HCT116 (cell line): Measurements from ENCODE around the gene PEX19. TPM values are rescaled to one million over a fixed set of nuclear protein-coding genes. Genes with fewer than 3 reads are reported as not detected.

Experiments used
- ATAC-seq: fragments of 200-7000 bp; cut with Tn5 transposase; 2 replicates; pipeline ENCODE4 v1.9.1; 2020; ENCODE audit warnings: mild to moderate bottlenecking, moderate library complexity
- BruUV-seq: library from RNA; stranded (reverse); fragments of 400-500 nt; replicated peaks from 2 replicates; lab custom pipeline; 2021; lab: Mats Ljungman, UMichigan
- CTCF ChIA-PET: fragments of 300-600 bp; sonication (Branson Sonifier 250); formaldehyde crosslinking; loops from one replicate; lab custom pipeline; 2021; ENCODE audit warnings: antibody characterized with exemption; lab: Charles Lee
- POLR2A ChIA-PET: fragments of 300-600, 350-600 bp; sonication (Branson Sonifier 250); formaldehyde crosslinking; loops from one replicate; lab custom pipeline; 2021; ENCODE audit warnings: antibody characterized with exemption; lab: Charles Lee
- RAD21 ChIA-PET, 2 experiments: fragments of 300-600 bp; sonication (Branson Sonifier 250); formaldehyde crosslinking; loops; one replicate each; lab custom pipeline; 2023; ENCODE audit warnings: low total read pairs in 2 of 2; ENCODE audit not compliant: uncharacterized antibody in 2 of 2, unreplicated experiment in 2 of 2, low non-redundant PET in 1 of 2; lab: Charles Lee
- DNase-seq: peaks from one replicate; pipeline ENCODE4 v3.0.0-alpha.2; 2010; ENCODE audit warnings: low read depth, low spot score
- H2AFZ ChIP-seq: fragments of 200-600 bp; shearing (Covaris generic), sonication (generic); 2 replicates; pipeline ENCODE4 v1.6.1; 2017; ENCODE audit warnings: low read depth, mixed run types, mixed read lengths, antibody characterized with exemption, low read length; ENCODE audit not compliant: poor library complexity, severe bottlenecking
- H3K27ac ChIP-seq: 2 replicates; pipeline ENCODE4 v1.5.1; 2012; ENCODE audit warnings: low read depth, low read length
- H3K27me3 ChIP-seq: fragments of 200-600 bp; sonication (generic); 2 replicates; pipeline ENCODE4 v1.6.1; 2016; ENCODE audit warnings: mixed run types, low read length, mixed read lengths; ENCODE audit not compliant: insufficient read depth
- H3K36me3 ChIP-seq, 2 experiments: fragments of 200-500 bp in 1 of 2; fragments of 200-600 bp in 1 of 2; sonication (Bioruptor generic) in 1 of 2; sonication (generic) in 1 of 2; 2 replicates each; pipeline versions ENCODE4 v1.5.1 to v1.6.1; 2014 to 2016; ENCODE audit warnings: low read length in 2 of 2, inconsistent platforms in 1 of 2, mixed read lengths in 1 of 2, mixed run types in 1 of 2; ENCODE audit not compliant: insufficient read depth in 2 of 2, control insufficient read depth in 1 of 2
- H3K4me1 ChIP-seq, 2 experiments: fragments of 200-600 bp in 1 of 2; sonication (generic) in 1 of 2; 2 replicates each; pipeline versions ENCODE4 v1.5.1 to v1.6.1; 2012 to 2017; ENCODE audit warnings: low read length in 2 of 2, inconsistent platforms in 1 of 2, mild to moderate bottlenecking in 1 of 2, mixed read lengths in 1 of 2, mixed run types in 1 of 2, moderate library complexity in 1 of 2; ENCODE audit not compliant: insufficient read depth in 2 of 2, control insufficient read depth in 1 of 2
- H3K4me2 ChIP-seq: fragments of 200-600 bp; sonication (generic); 2 replicates; pipeline ENCODE4 v1.6.1; 2017; ENCODE audit warnings: mixed run types, low read length, mixed read lengths
- H3K4me3 ChIP-seq, 2 experiments: fragments of 200-600 bp in 1 of 2; sonication (generic) in 1 of 2; replicated peaks in 1 of 2; 2 replicates each; pipeline ENCODE4 v1.5.1; 2011 to 2016; ENCODE audit warnings: low read length in 2 of 2, control low read depth in 1 of 2, low read depth in 1 of 2, mild to moderate bottlenecking in 1 of 2, mixed read lengths in 1 of 2, mixed run types in 1 of 2
- H3K79me2 ChIP-seq: fragments of 200-600 bp; sonication (generic); 2 replicates; pipeline ENCODE4 v1.6.1; 2017; ENCODE audit warnings: mild to moderate bottlenecking, mixed run types, low read length, moderate library complexity, mixed read lengths; ENCODE audit not compliant: insufficient read depth
- H3K9ac ChIP-seq: fragments of 200-600 bp; sonication (generic); 2 replicates; pipeline ENCODE4 v1.6.1; 2016; ENCODE audit warnings: low read length, mixed read lengths
- H3K9me2 ChIP-seq: fragments of 200-600 bp; sonication (generic), shearing (Covaris generic); 2 replicates; pipeline ENCODE4 v1.6.1; 2017; ENCODE audit warnings: mixed run types, mild to moderate bottlenecking, moderate library complexity; ENCODE audit not compliant: insufficient read depth
- H3K9me3 ChIP-seq, 2 experiments: fragments of 200-500 bp in 1 of 2; fragments of 200-600 bp in 1 of 2; sonication (Bioruptor generic) in 1 of 2; sonication (generic) in 1 of 2; 2 replicates each; pipeline ENCODE4 v1.6.1; 2014 to 2017; ENCODE audit warnings: low read length in 2 of 2, mixed read lengths in 2 of 2, inconsistent platforms in 1 of 2, low read depth in 1 of 2, mild to moderate bottlenecking in 1 of 2, mixed run types in 1 of 2, moderate library complexity in 1 of 2; ENCODE audit not compliant: control insufficient read depth in 1 of 2, insufficient read depth in 1 of 2
- H4K20me1 ChIP-seq: fragments of 200-600 bp; sonication (generic), shearing (Covaris generic); 2 replicates; pipeline ENCODE4 v1.6.1; 2017; ENCODE audit warnings: mixed run types, mild to moderate bottlenecking, moderate library complexity; ENCODE audit not compliant: insufficient read depth
- ATF3 ChIP-seq: IDR thresholded peaks from 2 replicates; pipeline ENCODE4 v1.6.1; 2012
- CBX3 ChIP-seq: IDR thresholded peaks from 2 replicates; pipeline ENCODE4 v1.6.1; 2012; ENCODE audit warnings: low read depth
- CEBPB ChIP-seq: IDR thresholded peaks from 2 replicates; pipeline ENCODE4 v1.6.1; 2012; ENCODE audit warnings: low read depth
- EGR1 ChIP-seq: IDR thresholded peaks from 2 replicates; pipeline ENCODE4 v1.6.1; 2012; ENCODE audit warnings: low read depth
- ELF1 ChIP-seq: IDR thresholded peaks from 2 replicates; pipeline ENCODE4 v1.6.1; 2012; ENCODE audit warnings: low read depth, borderline replicate concordance
- EZH2phosphoT487 ChIP-seq: fragments of 200-600 bp; IDR thresholded peaks from 2 replicates; pipeline ENCODE4 v1.6.1; 2018; ENCODE audit warnings: antibody characterized with exemption, borderline replicate concordance
- JUND ChIP-seq: IDR thresholded peaks from 2 replicates; pipeline ENCODE4 v1.6.1; 2012
- MAX ChIP-seq: IDR thresholded peaks from 2 replicates; pipeline ENCODE4 v1.6.1; 2012
- POLR2AphosphoS5 ChIP-seq: IDR thresholded peaks from 2 replicates; pipeline ENCODE4 v1.6.1; 2011; ENCODE audit warnings: mild to moderate bottlenecking, low read depth, low read length, moderate library complexity
- RAD21 ChIP-seq: IDR thresholded peaks from 2 replicates; pipeline ENCODE4 v1.6.1; 2012; ENCODE audit warnings: low read depth, mild to moderate bottlenecking
- REST ChIP-seq: IDR thresholded peaks from 2 replicates; pipeline ENCODE4 v1.6.1; 2012; ENCODE audit warnings: low read depth
- SIN3A ChIP-seq: IDR thresholded peaks from 2 replicates; pipeline ENCODE4 v1.6.1; 2012; ENCODE audit warnings: low read depth
- SP1 ChIP-seq: IDR thresholded peaks from 2 replicates; pipeline ENCODE4 v1.6.1; 2012; ENCODE audit warnings: low read depth
- SRF ChIP-seq: IDR thresholded peaks from 2 replicates; pipeline ENCODE4 v1.6.1; 2012; ENCODE audit warnings: low read depth
- TCF7L2 ChIP-seq: IDR thresholded peaks from 2 replicates; pipeline ENCODE4 v1.7.0; 2011; ENCODE audit warnings: borderline replicate concordance, inconsistent platforms; ENCODE audit not compliant: insufficient read depth, insufficient read length; ENCODE audit errors: extremely low read depth
- YY1 ChIP-seq: IDR thresholded peaks from 2 replicates; pipeline ENCODE4 v1.6.1; 2011; ENCODE audit warnings: low read length, low read depth, moderate library complexity, mild to moderate bottlenecking; ENCODE audit not compliant: insufficient replicate concordance; ENCODE audit errors: extremely low read depth
- ZFX ChIP-seq: fragments of 450-650 bp; IDR thresholded peaks from 2 replicates; pipeline ENCODE4 v1.6.1; 2017
- ZNF274 ChIP-seq: fragments of 200-500 bp; sonication (Bioruptor generic); IDR thresholded peaks from 2 replicates; pipeline ENCODE4 v1.6.1; 2014; ENCODE audit warnings: mild to moderate bottlenecking, low read depth, low read length, inconsistent platforms
- intact Hi-C: fragments of 100-400 bp; cut with micrococcal nuclease; formaldehyde crosslinking; loops from 2 replicates; pipeline ENCODE4 v1.10.0; 2022
- total RNA-seq: library from RNA; stranded (reverse); gene quantifications from one replicate; pipeline ENCODE4 v1.2.1, GENCODE V29; 2021; ENCODE audit not compliant: unreplicated experiment
- TF ChIP-seq, protein P1 (sequence below): IDR thresholded peaks from 2 replicates; pipeline ENCODE4 v1.6.1; 2011; ENCODE audit warnings: mild to moderate bottlenecking, low read length, moderate library complexity; ENCODE audit not compliant: insufficient replicate concordance; ENCODE audit errors: extremely low read depth

Gene PEX19
- total RNA-seq, 1 experiment from 2014 or later: 35.9 TPM

DNA sequence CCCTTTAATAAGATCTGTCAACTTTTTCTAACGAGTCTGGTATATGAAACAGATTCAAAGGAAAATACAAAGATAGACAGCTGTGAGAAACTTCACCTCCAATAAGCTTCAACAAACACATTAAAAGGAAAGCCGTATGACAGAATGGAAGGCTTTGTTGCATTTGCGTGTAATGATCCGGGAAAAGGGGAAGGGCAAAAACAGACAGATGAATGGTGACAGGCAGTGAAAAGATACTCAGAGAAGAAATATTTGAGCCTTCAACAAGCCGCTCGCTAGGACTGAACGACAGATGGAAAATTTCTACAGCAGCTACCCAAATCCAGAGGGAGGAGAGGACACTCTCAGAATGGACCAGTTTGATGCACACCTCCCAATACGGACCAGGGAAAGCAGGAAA, 43.3 kb upstream of the PEX19 start:
- H3K9ac ChIP-seq: no peak overlapping the region
- no peaks in the 10 kb centered on the region for H3K9me2 ChIP-seq
- ATAC-seq (no peak), DNase-seq (no peak)
- H3K4me1 ChIP-seq: no peaks in the 10 kb centered on the region
- RAD21 ChIA-PET: no interaction called here
- no peaks in the 10 kb centered on the region for H3K9me3 ChIP-seq
- H3K27me3 ChIP-seq: no peaks in the 10 kb centered on the region
- no peak overlapping the region for H3K4me2 ChIP-seq
- BruUV-seq: no TSS peak
- no peak overlapping the region for H3K4me3 ChIP-seq
- no peak overlapping the region for H2AFZ ChIP-seq
- no peak for TF ChIP-seq SP1
- TF ChIP-seq RAD21: no peak
- no peak for TF ChIP-seq MAX
- no peak for TF ChIP-seq EZH2phosphoT487
- no peak for TF ChIP-seq POLR2AphosphoS5
- no peak for TF ChIP-seq ZFX
- TF ChIP-seq, protein P1, sequence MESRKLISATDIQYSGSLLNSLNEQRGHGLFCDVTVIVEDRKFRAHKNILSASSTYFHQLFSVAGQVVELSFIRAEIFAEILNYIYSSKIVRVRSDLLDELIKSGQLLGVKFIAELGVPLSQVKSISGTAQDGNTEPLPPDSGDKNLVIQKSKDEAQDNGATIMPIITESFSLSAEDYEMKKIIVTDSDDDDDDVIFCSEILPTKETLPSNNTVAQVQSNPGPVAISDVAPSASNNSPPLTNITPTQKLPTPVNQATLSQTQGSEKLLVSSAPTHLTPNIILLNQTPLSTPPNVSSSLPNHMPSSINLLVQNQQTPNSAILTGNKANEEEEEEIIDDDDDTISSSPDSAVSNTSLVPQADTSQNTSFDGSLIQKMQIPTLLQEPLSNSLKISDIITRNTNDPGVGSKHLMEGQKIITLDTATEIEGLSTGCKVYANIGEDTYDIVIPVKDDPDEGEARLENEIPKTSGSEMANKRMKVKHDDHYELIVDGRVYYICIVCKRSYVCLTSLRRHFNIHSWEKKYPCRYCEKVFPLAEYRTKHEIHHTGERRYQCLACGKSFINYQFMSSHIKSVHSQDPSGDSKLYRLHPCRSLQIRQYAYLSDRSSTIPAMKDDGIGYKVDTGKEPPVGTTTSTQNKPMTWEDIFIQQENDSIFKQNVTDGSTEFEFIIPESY: no peak
- no peak for TF ChIP-seq CBX3
- no peak for TF ChIP-seq YY1
- TF ChIP-seq SIN3A: no peak
- no peak for TF ChIP-seq ATF3
- no peak for TF ChIP-seq EGR1
- no peak for TF ChIP-seq REST
- no peak for TF ChIP-seq ZNF274
- no peak for TF ChIP-seq ELF1
- no peak for TF ChIP-seq CEBPB
- no peak for TF ChIP-seq SRF
- TF ChIP-seq TCF7L2: no peak
- TF ChIP-seq JUND: no peak
- TF ChIP-seq, all 23 proteins: peak for 0
- Histone ChIP-seq H3K79me2 (peaks cover 9% of the 10 kb centered on the region; the same call in 1 of the 2 replicates), H4K20me1 (no peaks in the 10 kb centered on the region), H3K36me3 (peaks cover 48 to 58% of the 10 kb centered on the region in 2 experiments), H3K27ac (no peak overlapping the region)
- CTCF ChIA-PET: no interaction called here
- POLR2A ChIA-PET: no interaction called here
- intact Hi-C loops: no loop called here
